Ishikawa (cell line): ENCODE measurements around the gene RHOBTB3.

Experiments used
- CEBPB ChIP-seq: IDR thresholded peaks from 2 replicates; pipeline ENCODE4 v1.6.1; 2012
- CREB1 ChIP-seq: IDR thresholded peaks from 2 replicates; pipeline ENCODE4 v1.6.1; 2012; ENCODE audit warnings: low read depth
- EGR1 ChIP-seq: IDR thresholded peaks from 2 replicates; pipeline ENCODE4 v1.6.1; 2012
- EP300 ChIP-seq: IDR thresholded peaks from 2 replicates; pipeline ENCODE4 v1.6.1; 2012; ENCODE audit warnings: borderline replicate concordance
- NFIC ChIP-seq: IDR thresholded peaks from 2 replicates; pipeline ENCODE4 v1.6.1; 2012
- RAD21 ChIP-seq: IDR thresholded peaks from 2 replicates; pipeline ENCODE4 v1.6.1; 2012; ENCODE audit warnings: low read depth
- TAF1 ChIP-seq: IDR thresholded peaks from 2 replicates; pipeline ENCODE4 v1.6.1; 2012; ENCODE audit warnings: low read depth, mild to moderate bottlenecking
- TCF12 ChIP-seq: IDR thresholded peaks from 2 replicates; pipeline ENCODE4 v1.6.1; 2012; ENCODE audit warnings: low read depth
- TEAD4 ChIP-seq: IDR thresholded peaks from 2 replicates; pipeline ENCODE4 v1.6.1; 2012
- YY1 ChIP-seq: IDR thresholded peaks from 2 replicates; pipeline ENCODE4 v1.6.1; 2012; ENCODE audit warnings: low read depth
- ZBTB7A ChIP-seq: IDR thresholded peaks from 2 replicates; pipeline ENCODE4 v1.6.1; 2012; ENCODE audit warnings: low read depth
- TF ChIP-seq, protein P1 (sequence below): IDR thresholded peaks from 2 replicates; pipeline ENCODE4 v1.6.1; 2012
- TF ChIP-seq, protein P2 (sequence below): IDR thresholded peaks from 2 replicates; pipeline ENCODE4 v1.6.1; 2012; ENCODE audit warnings: low read depth, mild to moderate bottlenecking

GRCh38 chr5:95799191-95799835 lies 68.2 kb downstream of the RHOBTB3 start:
- TF ChIP-seq EGR1 (no peak), TEAD4 (no peak), CREB1 (no peak), ZBTB7A (no peak), CEBPB (no peak), YY1 (no peak), EP300 (no peak), TAF1 (no peak), RAD21 (no peak), NFIC (no peak), TCF12 (no peak)
- TF ChIP-seq, protein P1, sequence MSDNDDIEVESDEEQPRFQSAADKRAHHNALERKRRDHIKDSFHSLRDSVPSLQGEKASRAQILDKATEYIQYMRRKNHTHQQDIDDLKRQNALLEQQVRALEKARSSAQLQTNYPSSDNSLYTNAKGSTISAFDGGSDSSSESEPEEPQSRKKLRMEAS = no peak
- TF ChIP-seq, protein P2, sequence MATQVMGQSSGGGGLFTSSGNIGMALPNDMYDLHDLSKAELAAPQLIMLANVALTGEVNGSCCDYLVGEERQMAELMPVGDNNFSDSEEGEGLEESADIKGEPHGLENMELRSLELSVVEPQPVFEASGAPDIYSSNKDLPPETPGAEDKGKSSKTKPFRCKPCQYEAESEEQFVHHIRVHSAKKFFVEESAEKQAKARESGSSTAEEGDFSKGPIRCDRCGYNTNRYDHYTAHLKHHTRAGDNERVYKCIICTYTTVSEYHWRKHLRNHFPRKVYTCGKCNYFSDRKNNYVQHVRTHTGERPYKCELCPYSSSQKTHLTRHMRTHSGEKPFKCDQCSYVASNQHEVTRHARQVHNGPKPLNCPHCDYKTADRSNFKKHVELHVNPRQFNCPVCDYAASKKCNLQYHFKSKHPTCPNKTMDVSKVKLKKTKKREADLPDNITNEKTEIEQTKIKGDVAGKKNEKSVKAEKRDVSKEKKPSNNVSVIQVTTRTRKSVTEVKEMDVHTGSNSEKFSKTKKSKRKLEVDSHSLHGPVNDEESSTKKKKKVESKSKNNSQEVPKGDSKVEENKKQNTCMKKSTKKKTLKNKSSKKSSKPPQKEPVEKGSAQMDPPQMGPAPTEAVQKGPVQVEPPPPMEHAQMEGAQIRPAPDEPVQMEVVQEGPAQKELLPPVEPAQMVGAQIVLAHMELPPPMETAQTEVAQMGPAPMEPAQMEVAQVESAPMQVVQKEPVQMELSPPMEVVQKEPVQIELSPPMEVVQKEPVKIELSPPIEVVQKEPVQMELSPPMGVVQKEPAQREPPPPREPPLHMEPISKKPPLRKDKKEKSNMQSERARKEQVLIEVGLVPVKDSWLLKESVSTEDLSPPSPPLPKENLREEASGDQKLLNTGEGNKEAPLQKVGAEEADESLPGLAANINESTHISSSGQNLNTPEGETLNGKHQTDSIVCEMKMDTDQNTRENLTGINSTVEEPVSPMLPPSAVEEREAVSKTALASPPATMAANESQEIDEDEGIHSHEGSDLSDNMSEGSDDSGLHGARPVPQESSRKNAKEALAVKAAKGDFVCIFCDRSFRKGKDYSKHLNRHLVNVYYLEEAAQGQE = no peak
